ENCODE measurements around the gene NSMF. TPM values are rescaled to one million over a fixed set of nuclear protein-coding genes. Genes with fewer than 3 reads are reported as not detected.

NSMF gene, protein sequence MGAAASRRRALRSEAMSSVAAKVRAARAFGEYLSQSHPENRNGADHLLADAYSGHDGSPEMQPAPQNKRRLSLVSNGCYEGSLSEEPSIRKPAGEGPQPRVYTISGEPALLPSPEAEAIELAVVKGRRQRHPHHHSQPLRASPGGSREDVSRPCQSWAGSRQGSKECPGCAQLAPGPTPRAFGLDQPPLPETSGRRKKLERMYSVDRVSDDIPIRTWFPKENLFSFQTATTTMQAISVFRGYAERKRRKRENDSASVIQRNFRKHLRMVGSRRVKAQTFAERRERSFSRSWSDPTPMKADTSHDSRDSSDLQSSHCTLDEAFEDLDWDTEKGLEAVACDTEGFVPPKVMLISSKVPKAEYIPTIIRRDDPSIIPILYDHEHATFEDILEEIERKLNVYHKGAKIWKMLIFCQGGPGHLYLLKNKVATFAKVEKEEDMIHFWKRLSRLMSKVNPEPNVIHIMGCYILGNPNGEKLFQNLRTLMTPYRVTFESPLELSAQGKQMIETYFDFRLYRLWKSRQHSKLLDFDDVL
- 3.4 TPM for polyA plus RNA-seq

- H3K4me1 Mint-ChIP-seq: peaks cover 0 to 7% (median 2%) of the 10 kb centered on the region in 3 donors
These were observed at the start of gene NSMF for GRCh38 chr9:137459152-137459600. Gene NSMF (minus strand): TSS chr9:137459334. CDS start chr9:137459102, 232 bp downstream.

GRCh38 chr9:137506702-137507171 is 47.6 kb upstream of the NSMF start:
- no peaks in the 10 kb centered on the region for H3K27me3 Mint-ChIP-seq
- peaks cover 1% of the 10 kb centered on the region for H3K36me3 Mint-ChIP-seq
- no peak overlapping the region for H3K27ac Mint-ChIP-seq
- H3K4me1 Mint-ChIP-seq: peaks cover 0 to 6% (median 0%) of the 10 kb centered on the region in 3 donors
- H3K4me3 Mint-ChIP-seq: no peak overlapping the region
- peaks cover 0 to 6% (median 0%) of the 10 kb centered on the region in 3 donors for H3K9me3 Mint-ChIP-seq

More at GRCh38 chr9:137459152-137459600, at the start of gene NSMF:
- no peaks in the 10 kb centered on the region for H3K27me3 Mint-ChIP-seq
- H3K9me3 Mint-ChIP-seq: no peaks in the 10 kb centered on the region
- H3K27ac Mint-ChIP-seq: peak within 1 kb of the TSS in 2 of 3 donors; percentile 59 to 85
- H3K4me3 Mint-ChIP-seq: peak within 1 kb of the TSS; percentile 38 to 87 (median 69)
- no peaks in the 10 kb centered on the region for H3K36me3 Mint-ChIP-seq

GRCh38 chr9:137506274-137506673 is 47.1 kb upstream of the NSMF start:
- H3K36me3 Mint-ChIP-seq: peaks cover 2% of the 10 kb centered on the region
- H3K4me3 Mint-ChIP-seq: peak overlapping the region in 1 of 4 donors; percentile 39
- H3K9me3 Mint-ChIP-seq: peaks cover 0 to 8% (median 0%) of the 10 kb centered on the region in 3 donors
- H3K27ac Mint-ChIP-seq: no peak overlapping the region
- H3K27me3 Mint-ChIP-seq: no peaks in the 10 kb centered on the region
- peaks cover 0 to 6% (median 0%) of the 10 kb centered on the region in 3 donors for H3K4me1 Mint-ChIP-seq

DNA sequence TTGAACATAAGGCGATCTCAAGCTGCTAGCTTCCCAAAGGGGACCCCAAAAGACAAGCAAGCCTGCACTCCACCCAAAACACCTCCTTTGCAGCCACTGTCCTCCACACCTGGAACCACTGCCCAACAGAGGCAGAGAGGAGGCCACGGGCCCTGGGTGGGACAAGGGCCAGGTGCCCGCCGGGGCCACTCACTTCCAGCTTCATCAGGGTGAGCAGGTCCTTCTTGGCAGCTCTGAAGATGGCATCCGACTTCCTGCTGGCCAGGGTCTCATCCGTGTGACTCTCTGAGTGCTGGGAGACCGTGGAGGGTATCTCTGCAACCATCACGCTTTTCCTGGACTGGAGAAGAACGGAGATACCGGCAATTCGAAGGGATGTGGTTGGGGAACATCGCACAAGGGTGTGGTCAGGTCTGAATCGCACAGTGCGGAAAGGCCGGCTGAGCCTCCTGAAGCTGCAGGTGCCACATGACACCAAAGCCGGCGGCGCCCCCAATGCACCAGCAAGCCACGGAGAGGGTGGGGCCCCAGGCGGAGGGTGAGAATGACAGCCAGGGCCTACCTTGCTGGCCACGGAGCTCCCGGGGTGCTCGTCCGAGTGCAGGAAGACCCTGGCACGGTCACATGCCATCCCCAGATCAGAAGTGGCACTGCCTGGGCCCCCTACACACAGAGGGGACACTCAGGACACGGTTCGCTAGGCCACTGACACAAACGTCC is 46.4 kb upstream of the NSMF start:
- peaks cover 0 to 8% (median 0%) of the 10 kb centered on the region in 3 donors for H3K9me3 Mint-ChIP-seq
- H3K4me1 Mint-ChIP-seq: peaks cover 0 to 6% (median 0%) of the 10 kb centered on the region in 3 donors
- no peak overlapping the region for H3K27ac Mint-ChIP-seq
- H3K36me3 Mint-ChIP-seq: peaks cover 2% of the 10 kb centered on the region
- no peaks in the 10 kb centered on the region for H3K27me3 Mint-ChIP-seq
- H3K4me3 Mint-ChIP-seq: no peak overlapping the region

DNA sequence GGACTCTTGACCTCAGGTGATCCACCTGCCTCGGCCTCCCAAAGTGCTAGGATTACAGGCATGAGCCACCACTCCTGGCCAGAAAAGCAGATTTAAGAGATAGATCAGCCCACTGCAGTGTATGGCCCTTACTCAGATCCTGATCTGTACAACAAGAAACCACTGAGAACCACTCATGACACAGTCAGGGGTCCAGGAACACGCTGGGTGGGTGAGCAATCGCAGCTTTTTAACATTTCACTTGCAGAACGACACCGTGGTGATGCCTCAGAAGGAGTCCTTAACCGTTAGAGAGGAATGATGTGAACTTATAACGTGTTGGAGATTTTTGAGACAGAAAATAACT is 45.3 kb upstream of the NSMF start:
- H3K36me3 Mint-ChIP-seq: peaks cover 2% of the 10 kb centered on the region
- peak overlapping the region in 1 of 3 donors; percentile 7 for H3K27ac Mint-ChIP-seq
- H3K27me3 Mint-ChIP-seq: no peaks in the 10 kb centered on the region
- peaks cover 0 to 6% (median 0%) of the 10 kb centered on the region in 3 donors for H3K4me1 Mint-ChIP-seq
- peaks cover 0 to 8% (median 0%) of the 10 kb centered on the region in 3 donors for H3K9me3 Mint-ChIP-seq
- no peak overlapping the region for H3K4me3 Mint-ChIP-seq

- Mint-ChIP-seq H3K4me3 (no peak overlapping the region), H3K4me1 (peaks cover 0 to 8% (median 0%) of the 10 kb centered on the region in 3 donors), H3K9me3 (peaks cover 0 to 5% (median 0%) of the 10 kb centered on the region in 3 donors), H3K36me3 (peaks cover 3% of the 10 kb centered on the region), H3K27me3 (no peaks in the 10 kb centered on the region), H3K27ac (peak overlapping the region in 2 of 3 donors; percentile 28 to 94)
These were observed 43.1 kb upstream of the NSMF start for GRCh38 chr9:137502008-137502911.

DNA sequence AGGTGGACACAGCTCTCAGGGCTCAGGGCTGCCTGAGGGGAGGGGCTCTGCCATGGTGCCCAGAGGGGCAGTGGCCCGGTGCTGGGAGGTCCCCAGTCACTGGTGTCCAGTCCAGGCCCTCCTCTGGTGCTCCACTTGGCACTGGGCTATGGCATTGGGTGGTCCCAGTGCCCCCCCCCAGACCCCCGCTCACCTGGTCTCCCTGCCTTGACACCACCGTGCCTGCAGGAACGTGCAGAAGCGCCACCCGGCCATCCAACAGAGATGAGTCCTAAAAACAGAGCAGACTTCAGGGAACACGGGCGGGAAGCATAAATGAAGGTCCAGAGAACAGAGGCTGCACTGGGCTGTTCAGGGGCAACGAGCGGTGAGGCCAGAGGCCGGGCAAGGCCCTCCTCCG is 42.3 kb upstream of the NSMF start:
- peaks cover 0 to 8% (median 0%) of the 10 kb centered on the region in 3 donors for H3K4me1 Mint-ChIP-seq
- peaks cover 3% of the 10 kb centered on the region for H3K36me3 Mint-ChIP-seq
- no peaks in the 10 kb centered on the region for H3K27me3 Mint-ChIP-seq
- H3K9me3 Mint-ChIP-seq: peaks cover 0 to 5% (median 0%) of the 10 kb centered on the region in 3 donors
- no peak overlapping the region for H3K4me3 Mint-ChIP-seq
- H3K27ac Mint-ChIP-seq: peak overlapping the region in 1 of 3 donors; percentile 94

- Mint-ChIP-seq H3K36me3 (peaks cover 3% of the 10 kb centered on the region), H3K4me1 (peaks cover 0 to 8% (median 0%) of the 10 kb centered on the region in 3 donors), H3K4me3 (peak overlapping the region in 1 of 4 donors; percentile 9), H3K27ac (no peak overlapping the region), H3K27me3 (no peaks in the 10 kb centered on the region), H3K9me3 (peaks cover 0 to 5% (median 0%) of the 10 kb centered on the region in 3 donors)
These were observed 41.7 kb upstream of the NSMF start for GRCh38 chr9:137500666-137501397.

DNA sequence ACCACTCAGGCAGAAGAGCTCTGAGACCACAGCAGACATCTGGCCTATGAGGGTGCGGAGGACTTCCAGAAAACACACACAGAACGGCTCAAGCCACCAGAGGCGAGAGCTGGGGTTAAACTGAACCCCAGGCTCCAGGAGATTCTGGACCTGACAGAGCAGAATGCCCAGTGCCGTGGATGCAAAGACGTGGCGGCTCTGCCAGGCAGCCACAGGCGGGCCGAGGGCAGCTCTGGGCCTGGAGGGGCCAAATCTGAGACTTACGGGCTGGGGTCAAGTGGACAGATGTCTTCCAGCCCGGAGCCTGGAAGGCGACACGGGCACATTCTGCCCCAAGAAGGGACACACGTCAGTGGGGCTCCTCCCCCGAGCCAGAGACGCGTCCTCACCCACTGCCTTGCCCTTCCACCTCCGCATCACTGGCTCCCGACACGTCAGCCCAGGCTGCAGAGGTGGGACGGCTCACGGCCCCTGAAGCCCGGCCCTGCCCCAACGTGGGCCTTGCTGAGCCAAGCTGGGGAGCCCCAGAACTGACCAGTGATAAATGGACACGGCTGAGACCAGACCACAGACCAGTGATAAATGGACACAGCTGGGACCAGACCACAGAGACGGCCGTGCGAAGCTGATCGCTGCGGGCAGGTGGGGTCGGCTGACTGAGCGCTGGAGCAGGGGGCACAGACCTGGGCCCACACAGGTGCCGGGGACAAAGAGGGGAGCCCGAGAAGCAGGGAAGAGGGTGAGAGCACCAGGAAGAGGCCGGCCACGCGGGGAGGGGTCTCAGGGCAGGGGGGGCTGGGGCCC is 40.9 kb upstream of the NSMF start:
- Mint-ChIP-seq H3K27ac (no peak overlapping the region), H3K4me1 (peaks cover 0 to 8% (median 0%) of the 10 kb centered on the region in 3 donors), H3K4me3 (no peak overlapping the region), H3K9me3 (peaks cover 0 to 5% (median 0%) of the 10 kb centered on the region in 3 donors), H3K27me3 (no peaks in the 10 kb centered on the region), H3K36me3 (peaks cover 3% of the 10 kb centered on the region)

DNA sequence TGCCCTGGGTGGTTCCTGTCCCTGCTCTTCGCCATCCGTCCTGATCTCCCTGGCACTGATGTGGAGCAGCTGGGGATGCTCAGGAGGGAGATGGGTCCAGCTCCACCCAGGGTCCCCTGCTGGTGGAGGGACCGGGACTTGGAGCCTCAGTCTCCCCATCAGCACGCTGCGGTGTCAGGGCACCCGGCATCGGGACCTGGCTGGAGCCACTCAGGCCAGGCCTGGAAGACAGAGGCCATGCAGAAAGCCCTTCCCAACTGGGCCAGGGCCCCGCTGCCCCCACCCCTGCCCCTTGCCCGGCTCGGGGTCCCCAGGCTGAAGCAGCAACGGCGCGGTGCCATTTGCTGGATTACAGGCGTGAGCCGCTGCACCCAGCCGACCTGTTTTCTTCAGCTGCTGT is 40.3 kb upstream of the NSMF start:
- peaks cover 0 to 5% (median 0%) of the 10 kb centered on the region in 3 donors for H3K9me3 Mint-ChIP-seq
- H3K4me1 Mint-ChIP-seq: peaks cover 0 to 8% (median 0%) of the 10 kb centered on the region in 3 donors
- no peaks in the 10 kb centered on the region for H3K27me3 Mint-ChIP-seq
- H3K36me3 Mint-ChIP-seq: peaks cover 3% of the 10 kb centered on the region
- H3K27ac Mint-ChIP-seq: no peak overlapping the region
- H3K4me3 Mint-ChIP-seq: no peak overlapping the region

GRCh38 chr9:137498720-137499150 is 39.6 kb upstream of the NSMF start:
- Mint-ChIP-seq H3K9me3 (peaks cover 0 to 5% (median 0%) of the 10 kb centered on the region in 3 donors), H3K36me3 (peaks cover 6% of the 10 kb centered on the region), H3K4me1 (peaks cover 0 to 8% (median 2%) of the 10 kb centered on the region in 3 donors), H3K27ac (peak overlapping the region in 1 of 3 donors; percentile 31), H3K4me3 (no peak overlapping the region), H3K27me3 (no peaks in the 10 kb centered on the region)

- Mint-ChIP-seq H3K9me3 (peaks cover 0 to 5% (median 0%) of the 10 kb centered on the region in 3 donors), H3K27me3 (no peaks in the 10 kb centered on the region), H3K36me3 (peaks cover 6% of the 10 kb centered on the region), H3K4me1 (peaks cover 0 to 8% (median 2%) of the 10 kb centered on the region in 3 donors), H3K4me3 (no peak overlapping the region), H3K27ac (no peak overlapping the region)
These were observed 39.0 kb upstream of the NSMF start for GRCh38 chr9:137497921-137498719.
